Activated T-cell treated with anti-CD3 and anti-CD28 coated beads, Interleukin-2, amount 50 U/mL, for 24 hours (primary cell): ENCODE data around the gene FBXO7.
A peak's percentile ranks its signal among the peaks of the same experiment; 100 is the strongest.

ENCODE experiments used
- DNase-seq: peaks from one replicate; pipeline ENCODE4 v3.0.0-alpha.2; 2020
- H3K27ac Mint-ChIP-seq: 2 replicates; pipeline ENCODE4 v1.8.0; 2020; ENCODE audit warnings: mild to moderate bottlenecking, mixed read lengths
- H3K27me3 Mint-ChIP-seq: 2 replicates; pipeline ENCODE4 v1.8.0; 2020; ENCODE audit warnings: mixed read lengths
- H3K36me3 Mint-ChIP-seq: 2 replicates; pipeline ENCODE4 v1.8.0; 2020; ENCODE audit warnings: low read depth, mixed read lengths
- H3K4me1 Mint-ChIP-seq: 2 replicates; pipeline ENCODE4 v1.8.0; 2020; ENCODE audit warnings: low read depth, mixed read lengths
- H3K4me3 Mint-ChIP-seq: 2 replicates; pipeline ENCODE4 v1.8.0; 2020; ENCODE audit warnings: mild to moderate bottlenecking, moderate library complexity, mixed read lengths
- H3K9me3 Mint-ChIP-seq: 2 replicates; pipeline ENCODE4 v1.8.0; 2020; ENCODE audit warnings: mixed read lengths

Gene FBXO7

GRCh38 chr22:32511274-32511673 lies 36.7 kb downstream of the FBXO7 start:
- Mint-ChIP-seq H3K27me3 (no peaks in the 10 kb centered on the region), H3K9me3 (no peaks in the 10 kb centered on the region), H3K36me3 (no peaks in the 10 kb centered on the region), H3K27ac (no peak overlapping the region), H3K4me3 (no peak overlapping the region), H3K4me1 (no peaks in the 10 kb centered on the region)
- DNase-seq = no peak

DNA sequence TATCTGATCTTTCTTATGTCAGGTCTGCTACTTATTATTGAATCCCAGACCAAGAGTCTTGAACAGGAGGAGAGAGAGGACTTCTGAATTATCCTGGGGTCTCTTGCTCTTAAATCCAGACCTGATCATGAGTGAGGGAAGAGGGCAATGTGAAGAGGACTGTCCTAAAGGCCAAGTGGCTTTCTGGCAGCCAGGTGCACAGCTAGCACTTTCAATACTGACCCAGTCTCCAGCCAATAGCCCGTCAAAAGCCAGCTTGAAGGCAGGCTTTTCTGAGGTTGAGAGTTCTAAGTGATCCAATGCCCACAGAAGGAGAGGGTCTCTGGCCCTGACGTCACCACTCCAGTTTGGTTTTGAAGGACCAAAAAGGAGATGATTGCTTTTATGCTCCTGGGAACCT lies 37.2 kb downstream of the FBXO7 start:
- no peaks in the 10 kb centered on the region for H3K36me3 Mint-ChIP-seq
- no peak for DNase-seq
- H3K4me3 Mint-ChIP-seq = no peak overlapping the region
- H3K27ac Mint-ChIP-seq = no peak overlapping the region
- no peaks in the 10 kb centered on the region for H3K4me1 Mint-ChIP-seq
- no peaks in the 10 kb centered on the region for H3K27me3 Mint-ChIP-seq
- H3K9me3 Mint-ChIP-seq = no peaks in the 10 kb centered on the region

DNA sequence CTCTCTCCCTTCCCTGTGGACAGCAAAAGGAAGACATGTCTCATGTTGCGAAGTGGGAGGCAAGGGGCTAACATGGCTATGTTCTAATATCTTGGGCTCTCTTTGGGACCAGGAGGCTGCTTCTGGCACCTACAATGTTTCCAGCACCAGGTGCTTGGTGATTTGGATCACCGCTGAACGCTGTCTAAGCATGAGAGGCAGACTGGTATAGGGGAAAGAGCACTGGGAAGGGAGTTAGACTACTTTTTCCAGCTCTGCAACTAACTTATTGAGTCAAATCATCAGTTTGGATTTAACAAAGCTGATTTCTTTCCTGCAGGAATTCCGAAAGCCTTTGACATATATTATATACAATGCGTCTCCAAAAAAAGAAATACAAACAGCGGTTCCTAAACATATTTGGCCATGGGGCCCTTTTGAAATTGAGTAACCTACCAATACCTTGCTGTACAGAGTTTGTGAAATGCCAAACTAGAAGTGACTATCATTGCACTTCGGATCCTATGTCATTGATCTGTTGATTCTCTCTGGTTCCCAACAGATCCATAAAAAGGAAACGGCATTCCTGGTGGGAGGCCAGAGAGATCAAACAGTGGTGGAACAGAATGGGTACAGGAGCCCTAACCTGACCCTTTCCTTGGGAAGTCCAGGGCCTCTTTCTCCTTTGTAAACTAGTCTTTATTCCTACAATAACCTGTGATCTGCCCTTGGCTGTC lies 37.8 kb downstream of the FBXO7 start:
- Mint-ChIP-seq H3K4me3 (no peak overlapping the region), H3K36me3 (no peaks in the 10 kb centered on the region), H3K4me1 (no peaks in the 10 kb centered on the region), H3K9me3 (no peaks in the 10 kb centered on the region), H3K27me3 (no peaks in the 10 kb centered on the region), H3K27ac (no peak overlapping the region)
- DNase-seq = no peak

- H3K4me3 Mint-ChIP-seq = no peak overlapping the region
- H3K27ac Mint-ChIP-seq = no peak overlapping the region
- DNase-seq = no peak
- H3K36me3 Mint-ChIP-seq = no peaks in the 10 kb centered on the region
- no peaks in the 10 kb centered on the region for H3K4me1 Mint-ChIP-seq
- no peaks in the 10 kb centered on the region for H3K9me3 Mint-ChIP-seq
- no peaks in the 10 kb centered on the region for H3K27me3 Mint-ChIP-seq
These were observed 40.5 kb downstream of the FBXO7 start for GRCh38 chr22:32515084-32515483.

GRCh38 chr22:32517488-32517887 lies 42.9 kb downstream of the FBXO7 start:
- Mint-ChIP-seq H3K4me3 (no peak overlapping the region), H3K27me3 (no peaks in the 10 kb centered on the region), H3K36me3 (no peaks in the 10 kb centered on the region), H3K9me3 (no peaks in the 10 kb centered on the region), H3K4me1 (no peaks in the 10 kb centered on the region), H3K27ac (no peak overlapping the region)
- DNase-seq = no peak

- H3K4me3 Mint-ChIP-seq = no peak overlapping the region
- no peaks in the 10 kb centered on the region for H3K9me3 Mint-ChIP-seq
- H3K36me3 Mint-ChIP-seq = no peaks in the 10 kb centered on the region
- no peak overlapping the region for H3K27ac Mint-ChIP-seq
- no peak for DNase-seq
- H3K4me1 Mint-ChIP-seq = no peaks in the 10 kb centered on the region
- no peaks in the 10 kb centered on the region for H3K27me3 Mint-ChIP-seq
These were observed 43.3 kb downstream of the FBXO7 start for GRCh38 chr22:32517921-32518320.

GRCh38 chr22:32518381-32518780 lies 43.8 kb downstream of the FBXO7 start:
- Mint-ChIP-seq H3K36me3 (no peaks in the 10 kb centered on the region), H3K4me1 (no peaks in the 10 kb centered on the region), H3K27me3 (no peaks in the 10 kb centered on the region), H3K27ac (no peak overlapping the region), H3K4me3 (no peak overlapping the region), H3K9me3 (no peaks in the 10 kb centered on the region)
- DNase-seq = no peak

GRCh38 chr22:32518848-32519247 lies 44.2 kb downstream of the FBXO7 start:
- Mint-ChIP-seq H3K36me3 (no peaks in the 10 kb centered on the region), H3K27me3 (no peaks in the 10 kb centered on the region), H3K4me3 (no peak overlapping the region), H3K4me1 (no peaks in the 10 kb centered on the region), H3K27ac (no peak overlapping the region), H3K9me3 (no peaks in the 10 kb centered on the region)
- no peak for DNase-seq

GRCh38 chr22:32520612-32521011 lies 46.0 kb downstream of the FBXO7 start:
- Mint-ChIP-seq H3K36me3 (no peaks in the 10 kb centered on the region), H3K27ac (no peak overlapping the region), H3K9me3 (no peaks in the 10 kb centered on the region), H3K4me1 (no peaks in the 10 kb centered on the region), H3K27me3 (no peaks in the 10 kb centered on the region), H3K4me3 (no peak overlapping the region)
- DNase-seq = no peak

GRCh38 chr22:32522237-32522636 lies 47.6 kb downstream of the FBXO7 start:
- Mint-ChIP-seq H3K27ac (no peak overlapping the region), H3K4me3 (no peak overlapping the region), H3K9me3 (no peaks in the 10 kb centered on the region), H3K4me1 (no peaks in the 10 kb centered on the region), H3K36me3 (no peaks in the 10 kb centered on the region), H3K27me3 (no peaks in the 10 kb centered on the region)
- no peak for DNase-seq

GRCh38 chr22:32527756-32528155 lies 53.1 kb downstream of the FBXO7 start:
- Mint-ChIP-seq H3K27me3 (peaks cover 4% of the 10 kb centered on the region), H3K4me1 (no peaks in the 10 kb centered on the region), H3K9me3 (no peaks in the 10 kb centered on the region), H3K36me3 (no peaks in the 10 kb centered on the region), H3K4me3 (no peak overlapping the region), H3K27ac (no peak overlapping the region)
- DNase-seq = no peak

- Mint-ChIP-seq H3K4me3 (no peak overlapping the region), H3K27me3 (peaks cover 7% of the 10 kb centered on the region), H3K36me3 (no peaks in the 10 kb centered on the region), H3K9me3 (no peaks in the 10 kb centered on the region), H3K27ac (no peak overlapping the region), H3K4me1 (no peaks in the 10 kb centered on the region)
- no peak for DNase-seq
These were observed 53.7 kb downstream of the FBXO7 start for GRCh38 chr22:32528316-32528715.

DNA sequence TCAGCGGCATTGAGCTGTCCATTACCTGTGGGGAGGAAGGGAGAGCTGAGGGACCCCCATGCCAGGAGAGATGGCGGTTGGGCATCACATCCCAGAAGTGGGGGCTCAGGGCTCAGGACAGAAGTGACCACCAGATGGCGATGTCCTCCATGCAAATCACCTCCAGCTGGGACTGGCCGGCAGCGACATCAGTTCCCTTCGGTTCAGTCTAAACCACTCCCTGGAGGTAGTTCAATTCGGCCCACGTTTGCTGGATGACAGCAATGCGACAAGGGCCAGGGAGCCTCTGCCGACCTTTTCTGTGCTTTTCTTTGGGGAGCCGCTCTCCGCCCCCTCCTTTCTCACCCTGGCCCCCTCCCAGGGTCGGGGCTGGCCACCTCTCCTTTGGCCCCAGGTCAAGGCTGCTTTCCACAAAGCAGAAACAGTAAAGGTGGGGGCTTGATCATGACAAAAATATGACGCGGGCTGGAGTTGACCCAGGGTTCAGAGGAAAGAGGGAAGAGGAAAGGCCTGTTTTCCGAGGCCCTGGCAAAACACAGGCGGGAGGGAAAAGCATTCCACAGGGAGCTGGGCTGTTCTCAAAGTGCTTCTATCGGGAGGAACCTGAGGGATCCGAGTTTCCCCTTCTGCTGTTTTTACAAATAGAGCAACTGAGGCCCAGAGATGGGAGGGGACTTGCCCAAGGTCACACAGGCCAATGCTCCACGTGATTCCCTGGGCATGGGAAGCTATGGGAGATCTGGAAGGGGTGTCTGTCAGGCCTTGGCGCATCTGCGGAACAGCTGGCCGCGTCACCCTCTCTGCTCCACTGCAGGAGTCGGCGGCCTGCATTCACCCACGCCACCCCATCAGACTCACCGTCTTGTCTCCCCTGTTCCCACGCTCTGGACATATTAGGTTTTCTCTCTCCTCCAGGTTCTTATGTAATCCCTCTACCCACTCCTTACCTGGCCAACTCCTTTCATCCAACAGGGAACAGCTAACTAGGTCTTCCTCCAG lies 54.7 kb downstream of the FBXO7 start:
- H3K4me3 Mint-ChIP-seq = no peak overlapping the region

GRCh38 chr22:32531228-32531627 lies 56.6 kb downstream of the FBXO7 start:
- no peak for DNase-seq
- H3K27ac Mint-ChIP-seq = no peak overlapping the region
- H3K4me3 Mint-ChIP-seq = no peak overlapping the region
- no peaks in the 10 kb centered on the region for H3K36me3 Mint-ChIP-seq
- H3K27me3 Mint-ChIP-seq = peaks cover 7% of the 10 kb centered on the region
- H3K9me3 Mint-ChIP-seq = no peaks in the 10 kb centered on the region
- H3K4me1 Mint-ChIP-seq = no peaks in the 10 kb centered on the region

More for the DNA sequence above, 54.7 kb downstream of the FBXO7 start:
- peak; percentile 71 for DNase-seq
- peaks cover 7% of the 10 kb centered on the region for H3K27me3 Mint-ChIP-seq
- H3K27ac Mint-ChIP-seq = no peak overlapping the region
- no peaks in the 10 kb centered on the region for H3K9me3 Mint-ChIP-seq
- no peaks in the 10 kb centered on the region for H3K36me3 Mint-ChIP-seq
- no peaks in the 10 kb centered on the region for H3K4me1 Mint-ChIP-seq
